ENCODE data around the gene ORC1.

The ORC1 gene

GRCh38 chr1:52427152-52427551, 22.9 kb upstream of the ORC1 start:
- H3K27ac ChIP-seq = no peak overlapping the region
- TF ChIP-seq ZFX (IDR thresholded peaks at IDR 0.05; ENCODE audit: borderline replicate concordance) (no peak), CTCF (IDR thresholded peaks at IDR 0.05) (no peak)

GRCh38 chr1:52426371-52426770, 22.1 kb upstream of the ORC1 start:
- TF ChIP-seq CTCF (IDR thresholded peaks at IDR 0.05) (no peak), ZFX (IDR thresholded peaks at IDR 0.05; ENCODE audit: borderline replicate concordance) (no peak)
- no peak overlapping the region for H3K27ac ChIP-seq

DNA sequence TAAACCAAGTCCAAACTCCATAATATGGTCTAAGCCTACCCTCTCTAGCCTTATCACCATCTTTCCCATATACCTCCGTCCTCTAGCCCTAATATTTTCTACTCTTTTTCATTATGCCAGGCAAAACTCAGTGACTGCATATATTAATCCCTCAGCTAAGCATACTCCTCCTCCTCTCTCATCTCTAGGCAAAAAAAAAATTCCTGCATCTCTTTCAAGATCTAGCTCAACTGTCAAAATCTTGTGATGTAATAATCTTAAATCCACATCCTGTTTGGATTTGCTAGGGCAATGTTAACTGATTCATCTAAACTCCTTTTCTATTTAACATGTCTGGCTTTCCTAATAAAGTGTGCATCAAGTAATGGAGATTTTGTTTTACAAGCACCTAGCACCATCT, 20.6 kb upstream of the ORC1 start:
- no peak overlapping the region for H3K27ac ChIP-seq
- TF ChIP-seq CTCF (IDR thresholded peaks at IDR 0.05) = no peak
- no peak for TF ChIP-seq ZFX (IDR thresholded peaks at IDR 0.05; ENCODE audit: borderline replicate concordance)

DNA sequence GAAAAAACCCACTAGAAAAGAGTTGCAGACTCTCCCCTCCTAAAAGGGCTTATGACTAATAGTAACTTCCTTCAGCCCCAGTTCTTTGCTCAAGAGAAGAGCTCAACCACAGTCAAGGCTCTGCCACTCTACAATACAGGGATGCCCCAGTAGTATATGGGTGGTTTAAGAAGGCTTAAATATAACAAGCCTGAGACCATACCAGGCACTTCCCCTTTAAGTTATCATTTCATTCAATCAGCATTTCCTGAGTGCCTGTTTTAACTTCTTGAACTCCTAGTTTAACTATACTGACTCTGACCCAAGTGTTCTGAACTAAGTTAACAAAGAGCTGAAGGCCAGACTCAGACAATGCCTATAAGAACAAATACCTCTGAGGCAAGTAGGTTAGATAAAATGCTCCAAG, 20.0 kb upstream of the ORC1 start:
- TF ChIP-seq CTCF (IDR thresholded peaks at IDR 0.05) (no peak), ZFX (IDR thresholded peaks at IDR 0.05; ENCODE audit: borderline replicate concordance) (no peak)
- H3K27ac ChIP-seq = no peak overlapping the region

DNA sequence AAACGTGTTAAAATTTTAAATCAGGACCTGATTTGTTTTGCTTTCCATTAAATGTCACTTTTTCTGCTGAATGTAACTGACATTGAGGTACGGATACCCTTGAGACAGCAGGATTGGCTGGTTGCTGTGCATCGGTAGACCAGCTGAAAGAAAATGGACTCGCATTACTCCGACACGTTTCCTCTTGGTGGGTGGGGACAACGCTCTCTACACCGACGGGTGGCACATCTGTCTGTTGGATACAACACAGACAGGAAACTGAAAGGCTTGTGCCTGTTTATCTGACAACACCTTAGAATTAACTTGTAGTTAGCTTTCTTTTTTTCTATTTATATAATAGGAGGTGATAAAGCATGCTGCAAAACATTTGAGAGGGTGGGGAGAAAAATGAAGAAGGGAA, 19.5 kb upstream of the ORC1 start:
- no peak for TF ChIP-seq ZFX (IDR thresholded peaks at IDR 0.05; ENCODE audit: borderline replicate concordance)
- no peak for TF ChIP-seq CTCF (IDR thresholded peaks at IDR 0.05)
- H3K27ac ChIP-seq = no peak overlapping the region

GRCh38 chr1:52423055-52423454, 18.8 kb upstream of the ORC1 start:
- TF ChIP-seq ZFX (IDR thresholded peaks at IDR 0.05; ENCODE audit: borderline replicate concordance) (no peak), CTCF (IDR thresholded peaks at IDR 0.05) (no peak)
- H3K27ac ChIP-seq = no peak overlapping the region

DNA sequence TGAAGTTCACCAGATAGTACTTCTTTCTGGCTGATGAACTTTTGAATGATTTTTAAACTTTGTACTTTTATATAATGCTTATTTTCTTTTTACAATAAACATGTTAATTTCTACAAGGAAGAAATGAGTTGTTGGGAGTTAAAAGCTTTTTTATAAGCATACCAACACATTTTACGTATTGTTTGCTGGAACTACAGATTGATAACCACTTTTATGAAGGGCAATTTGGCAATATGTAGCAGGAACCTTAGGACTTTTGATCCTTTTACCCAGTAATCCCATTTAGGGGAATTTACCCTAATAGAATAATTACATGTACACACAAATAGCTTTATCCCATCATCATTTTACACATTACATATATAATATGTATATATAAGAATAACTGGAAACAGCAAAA, 16.5 kb upstream of the ORC1 start:
- H3K27ac ChIP-seq = no peak overlapping the region

More for the DNA sequence above, 16.5 kb upstream of the ORC1 start:
- no peak for TF ChIP-seq CTCF (IDR thresholded peaks at IDR 0.05)
